Left forelimb (tissue), 1 donor: ENCODE measurements around the gene DNAH3.

Experiments
- DNase-seq: peaks from one replicate; pipeline ENCODE4 v3.0.0-alpha.2; 2018; ENCODE audit warnings: low spot score

DNAH3 gene

GRCh38 chr16:20906341-20907255 lies 244.0 kb downstream of the DNAH3 start:
- no peak for DNase-seq

GRCh38 chr16:20905576-20905975 lies 245.1 kb downstream of the DNAH3 start:
- no peak for DNase-seq

GRCh38 chr16:20904507-20905081 lies 246.1 kb downstream of the DNAH3 start:
- no peak for DNase-seq

GRCh38 chr16:20903899-20904506 lies 246.6 kb downstream of the DNAH3 start:
- no peak for DNase-seq

GRCh38 chr16:20903116-20903898 lies 247.3 kb downstream of the DNAH3 start:
- no peak for DNase-seq

GRCh38 chr16:20902426-20902825 lies 248.2 kb downstream of the DNAH3 start:
- DNase-seq: no peak

- DNase-seq: peak; percentile 77
Observed at GRCh38 chr16:20901436-20902112, 249.1 kb downstream of the DNAH3 start.

GRCh38 chr16:20901068-20901435 lies 249.6 kb downstream of the DNAH3 start:
- DNase-seq: no peak

GRCh38 chr16:20900299-20901067 lies 250.2 kb downstream of the DNAH3 start, which contains the start of the genes DCUN1D3 and LYRM1:
TSS of gene DCUN1D3 (minus strand) at chr16:20900358. CDS start at chr16:20862538, 37,820 bp downstream.
TSS of gene LYRM1 (plus strand) at chr16:20900771. CDS start at chr16:20915556, 14,785 bp downstream.
- peak; percentile 97 for DNase-seq

GRCh38 chr16:20899477-20900298 lies 251.0 kb downstream of the DNAH3 start:
- no peak for DNase-seq

GRCh38 chr16:20899071-20899470 lies 251.6 kb downstream of the DNAH3 start:
- DNase-seq: no peak

GRCh38 chr16:20897922-20898321 lies 252.7 kb downstream of the DNAH3 start:
- no peak for DNase-seq

GRCh38 chr16:20897253-20897897 lies 253.3 kb downstream of the DNAH3 start:
- DNase-seq: no peak

GRCh38 chr16:20894388-20894787 lies 256.3 kb downstream of the DNAH3 start:
- no peak for DNase-seq

- DNase-seq: no peak
Observed at GRCh38 chr16:20889625-20890275, 260.9 kb downstream of the DNAH3 start.

- no peak for DNase-seq
Observed at GRCh38 chr16:20887207-20887606, 263.4 kb downstream of the DNAH3 start.

GRCh38 chr16:20886320-20886719 lies 264.3 kb downstream of the DNAH3 start:
- no peak for DNase-seq

GRCh38 chr16:20884240-20884556 lies 266.4 kb downstream of the DNAH3 start:
- no peak for DNase-seq
